Measurements from ENCODE around the gene KLHDC8A. TPM values are rescaled to one million over a fixed set of nuclear protein-coding genes. Genes with fewer than 3 reads are reported as not detected.
A peak's percentile ranks its signal among the peaks of the same experiment; 100 is the strongest.

Gene KLHDC8A
- total RNA-seq, 4 donors from 2014 or later: 0.32 to 2.0 (median 1.2) TPM

GRCh38 chr1:205321959-205322283 is 34.8 kb downstream of the KLHDC8A start:
- WGBS: 73% methylated on average over 5 of the region's 5 CpGs
- intact Hi-C loops (cut with DNase I): no loop called here
- Histone ChIP-seq H3K4me3 (peak overlapping the region; percentile 69 to 73 (median 70)), H3K27ac (replicated peaks in 1 of 4) (peak overlapping the region in 1 of 4 donors; percentile 77), H3K4me1 (peaks cover 39 to 49% (median 45%) of the 10 kb centered on the region in 4 donors), H3K36me3 (no peaks in the 10 kb centered on the region), H3K27me3 (peaks cover 0 to 13% (median 0%) of the 10 kb centered on the region in 4 donors), H3K9me3 (no peaks in the 10 kb centered on the region)
- no peak for DNase-seq (ENCODE audit: extremely low spot score)
- TF ChIP-seq CTCF (IDR thresholded peaks at IDR 0.05) (no peak), EP300 (IDR thresholded peaks at IDR 0.05) (no peak), POLR2A (IDR thresholded peaks at IDR 0.05; ENCODE audit: low read depth) (no peak), POLR2AphosphoS5 (IDR thresholded peaks at IDR 0.05) (no peak)

GRCh38 chr1:205321162-205321958 is 35.4 kb downstream of the KLHDC8A start, which contains the start of gene NUAK2:
Gene NUAK2 (minus strand): TSS chr1:205321745. CDS start chr1:205321628, 117 bp downstream.
- under 1% methylated on average over 27 of the region's 75 CpGs for WGBS
- H3K4me3 ChIP-seq: peak within 1 kb of the TSS; percentile 69 to 73 (median 70)
- no peaks in the 10 kb centered on the region for H3K36me3 ChIP-seq
- no peaks in the 10 kb centered on the region for H3K9me3 ChIP-seq
- peak within 1 kb of the TSS; percentile 48 to 77 (median 68) for H3K27ac ChIP-seq (replicated peaks in 1 of 4)
- DNase-seq (ENCODE audit: extremely low spot score): peak; percentile 96
- intact Hi-C loops (cut with DNase I): no loop called here
- peaks cover 45 to 54% (median 49%) of the 10 kb centered on the region in 4 donors for H3K4me1 ChIP-seq
- H3K27me3 ChIP-seq: peaks cover 0 to 8% (median 0%) of the 10 kb centered on the region in 4 donors
- peak; percentile 73 to 76 for TF ChIP-seq POLR2AphosphoS5 (IDR thresholded peaks at IDR 0.05)
- TF ChIP-seq POLR2A (IDR thresholded peaks at IDR 0.05; ENCODE audit: low read depth): peak; percentile 39
- no peak for TF ChIP-seq EP300 (IDR thresholded peaks at IDR 0.05)
- peak in 2 of 3 experiments; percentile 23 to 43 for TF ChIP-seq CTCF (IDR thresholded peaks at IDR 0.05)

GRCh38 chr1:205319081-205320018 is 37.4 kb downstream of the KLHDC8A start:
- Histone ChIP-seq H3K9me3 (no peaks in the 10 kb centered on the region), H3K27ac (replicated peaks in 1 of 4) (peak overlapping the region in 2 of 4 donors; percentile 18 to 36), H3K36me3 (no peaks in the 10 kb centered on the region), H3K4me3 (peak overlapping the region in 1 of 4 donors; percentile 17), H3K27me3 (no peaks in the 10 kb centered on the region), H3K4me1 (peaks cover 51 to 59% (median 55%) of the 10 kb centered on the region in 4 donors)
- WGBS: 53% methylated on average over 6 of the region's 6 CpGs
- no peak for DNase-seq (ENCODE audit: extremely low spot score)
- TF ChIP-seq EP300 (IDR thresholded peaks at IDR 0.05) (no peak), CTCF (IDR thresholded peaks at IDR 0.05) (no peak), POLR2A (IDR thresholded peaks at IDR 0.05; ENCODE audit: low read depth) (no peak), POLR2AphosphoS5 (IDR thresholded peaks at IDR 0.05) (no peak)
- intact Hi-C loops (cut with DNase I): no loop called here

GRCh38 chr1:205318231-205318991 is 38.3 kb downstream of the KLHDC8A start:
- no peak for DNase-seq (ENCODE audit: extremely low spot score)
- intact Hi-C loops (cut with DNase I): no loop called here
- WGBS: 94% methylated on average over 6 of the region's 6 CpGs
- Histone ChIP-seq H3K4me3 (peak overlapping the region in 1 of 4 donors; percentile 8), H3K27ac (replicated peaks in 1 of 4) (peak overlapping the region in 2 of 4 donors; percentile 10 to 18), H3K4me1 (peaks cover 58 to 68% (median 60%) of the 10 kb centered on the region in 4 donors), H3K36me3 (no peaks in the 10 kb centered on the region), H3K27me3 (peaks cover 0 to 6% (median 0%) of the 10 kb centered on the region in 4 donors), H3K9me3 (no peaks in the 10 kb centered on the region)
- no peak for TF ChIP-seq POLR2A (IDR thresholded peaks at IDR 0.05; ENCODE audit: low read depth)
- TF ChIP-seq CTCF (IDR thresholded peaks at IDR 0.05): no peak
- no peak for TF ChIP-seq EP300 (IDR thresholded peaks at IDR 0.05)
- no peak for TF ChIP-seq POLR2AphosphoS5 (IDR thresholded peaks at IDR 0.05)
